Osteocyte (in vitro differentiated cells): ENCODE measurements around the gene ACAN. TPM values are rescaled to one million over a fixed set of nuclear protein-coding genes. Genes with fewer than 3 reads are reported as not detected.

Source experiments
- DNase-seq: peaks from one replicate; pipeline ENCODE4 v3.0.0; 2021; ENCODE audit warnings: mixed read lengths; ENCODE audit not compliant: unreplicated experiment; ENCODE audit errors: extremely low spot score
- H3K27ac Mint-ChIP-seq: one replicate; pipeline ENCODE4 v1.8.0; 2021; ENCODE audit warnings: mild to moderate bottlenecking, mixed read lengths; ENCODE audit not compliant: unreplicated experiment
- H3K27me3 Mint-ChIP-seq: one replicate; pipeline ENCODE4 v1.8.0; 2021; ENCODE audit warnings: mixed read lengths; ENCODE audit not compliant: unreplicated experiment
- H3K36me3 Mint-ChIP-seq: one replicate; pipeline ENCODE4 v1.8.0; 2021; ENCODE audit warnings: mixed read lengths; ENCODE audit not compliant: unreplicated experiment
- H3K4me1 Mint-ChIP-seq: one replicate; pipeline ENCODE4 v1.8.0; 2021; ENCODE audit warnings: mixed read lengths; ENCODE audit not compliant: unreplicated experiment
- H3K4me3 Mint-ChIP-seq: one replicate; pipeline ENCODE4 v1.8.0; 2021; ENCODE audit warnings: mild to moderate bottlenecking, moderate library complexity, mixed read lengths; ENCODE audit not compliant: unreplicated experiment
- H3K9me3 Mint-ChIP-seq: one replicate; pipeline ENCODE4 v1.8.0; 2021; ENCODE audit warnings: mixed read lengths; ENCODE audit not compliant: unreplicated experiment
- total RNA-seq: library from RNA; stranded (reverse); gene quantifications from 2 replicates; pipeline ENCODE4 v1.2.1, GENCODE V29; 2021
- TF ChIP-seq, protein P1 (sequence below): fragments of 200-600 bp; sonication (generic); IDR thresholded peaks from 2 replicates; pipeline ENCODE4 v1.5.0; 2021; ENCODE audit warnings: antibody characterized with exemption, mild to moderate bottlenecking, moderate library complexity

ACAN gene
- total RNA-seq, 1 donor from 2014 or later, result 11.6 TPM

DNA sequence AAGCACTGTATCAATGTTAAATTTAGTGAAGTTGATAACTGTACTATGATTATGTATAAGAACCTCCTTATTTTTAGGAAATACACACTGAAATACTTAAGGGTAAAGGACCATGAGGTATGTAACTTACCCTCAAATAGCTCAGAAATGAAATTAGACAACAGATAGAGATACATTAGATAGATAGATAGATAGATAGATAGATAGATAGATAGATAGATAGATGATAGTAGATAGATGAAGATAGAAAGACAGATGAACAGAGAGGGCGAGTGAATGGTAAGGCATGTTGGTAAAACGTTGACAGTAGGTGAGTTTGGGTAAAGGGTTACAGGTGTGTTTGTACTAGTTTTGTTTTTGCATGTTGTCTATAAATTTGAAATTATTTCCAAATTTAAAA is 38.0 kb upstream of the ACAN start:
- no peaks in the 10 kb centered on the region for H3K4me1 Mint-ChIP-seq
- TF ChIP-seq, protein P1, sequence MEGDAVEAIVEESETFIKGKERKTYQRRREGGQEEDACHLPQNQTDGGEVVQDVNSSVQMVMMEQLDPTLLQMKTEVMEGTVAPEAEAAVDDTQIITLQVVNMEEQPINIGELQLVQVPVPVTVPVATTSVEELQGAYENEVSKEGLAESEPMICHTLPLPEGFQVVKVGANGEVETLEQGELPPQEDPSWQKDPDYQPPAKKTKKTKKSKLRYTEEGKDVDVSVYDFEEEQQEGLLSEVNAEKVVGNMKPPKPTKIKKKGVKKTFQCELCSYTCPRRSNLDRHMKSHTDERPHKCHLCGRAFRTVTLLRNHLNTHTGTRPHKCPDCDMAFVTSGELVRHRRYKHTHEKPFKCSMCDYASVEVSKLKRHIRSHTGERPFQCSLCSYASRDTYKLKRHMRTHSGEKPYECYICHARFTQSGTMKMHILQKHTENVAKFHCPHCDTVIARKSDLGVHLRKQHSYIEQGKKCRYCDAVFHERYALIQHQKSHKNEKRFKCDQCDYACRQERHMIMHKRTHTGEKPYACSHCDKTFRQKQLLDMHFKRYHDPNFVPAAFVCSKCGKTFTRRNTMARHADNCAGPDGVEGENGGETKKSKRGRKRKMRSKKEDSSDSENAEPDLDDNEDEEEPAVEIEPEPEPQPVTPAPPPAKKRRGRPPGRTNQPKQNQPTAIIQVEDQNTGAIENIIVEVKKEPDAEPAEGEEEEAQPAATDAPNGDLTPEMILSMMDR, result no peak
- H3K36me3 Mint-ChIP-seq, result no peaks in the 10 kb centered on the region
- peaks cover 9% of the 10 kb centered on the region for H3K27me3 Mint-ChIP-seq
- H3K27ac Mint-ChIP-seq, result no peak overlapping the region
- DNase-seq, result no peak
- H3K4me3 Mint-ChIP-seq, result no peak overlapping the region
- H3K9me3 Mint-ChIP-seq, result peaks cover 2% of the 10 kb centered on the region

DNA sequence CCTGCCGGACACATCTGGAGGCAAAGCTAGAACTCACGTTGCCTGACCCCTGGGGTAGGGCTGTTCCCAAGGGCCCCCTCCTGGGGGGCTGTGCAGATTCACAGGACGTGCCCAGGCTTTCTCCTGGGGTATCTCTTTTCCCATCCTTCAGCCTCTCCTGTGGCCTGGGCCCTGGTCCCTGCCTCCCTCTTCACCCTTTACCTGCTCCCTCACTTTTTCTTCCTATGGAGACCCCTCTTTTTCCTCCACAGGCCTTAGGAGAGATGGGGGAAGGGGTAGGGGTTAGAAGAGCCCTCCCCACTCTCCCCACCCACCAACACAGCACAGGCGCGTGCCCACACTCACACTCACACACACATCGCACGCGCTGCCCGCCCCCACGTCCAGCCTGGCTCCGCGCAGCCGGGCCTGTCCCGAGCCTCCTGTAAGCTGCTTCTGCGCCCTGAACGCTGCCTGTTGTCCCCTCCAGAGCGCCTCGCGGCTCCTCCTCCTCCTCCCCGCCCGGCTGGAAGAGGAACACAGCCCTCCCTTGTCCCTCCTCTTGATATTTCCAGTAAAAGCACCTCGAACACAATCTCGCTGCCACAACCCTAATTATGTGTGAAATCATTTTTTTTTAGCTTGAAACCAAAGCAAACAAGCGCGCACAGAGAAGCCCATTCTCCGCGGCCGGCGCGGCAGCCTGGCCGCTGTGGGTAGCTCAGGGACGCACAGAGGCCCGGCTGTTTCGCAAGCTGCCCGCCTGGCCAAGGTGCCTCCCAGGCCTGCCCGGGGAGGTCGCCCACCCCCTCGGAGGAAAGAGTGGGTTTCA is 33.9 kb upstream of the ACAN start:
- DNase-seq, result no peak
- TF ChIP-seq, protein P1, result no peak
- H3K9me3 Mint-ChIP-seq, result peaks cover 10% of the 10 kb centered on the region
- H3K36me3 Mint-ChIP-seq, result no peaks in the 10 kb centered on the region
- H3K4me3 Mint-ChIP-seq, result no peak overlapping the region
- H3K27ac Mint-ChIP-seq, result no peak overlapping the region
- peaks cover 12% of the 10 kb centered on the region for H3K27me3 Mint-ChIP-seq
- no peaks in the 10 kb centered on the region for H3K4me1 Mint-ChIP-seq

DNA sequence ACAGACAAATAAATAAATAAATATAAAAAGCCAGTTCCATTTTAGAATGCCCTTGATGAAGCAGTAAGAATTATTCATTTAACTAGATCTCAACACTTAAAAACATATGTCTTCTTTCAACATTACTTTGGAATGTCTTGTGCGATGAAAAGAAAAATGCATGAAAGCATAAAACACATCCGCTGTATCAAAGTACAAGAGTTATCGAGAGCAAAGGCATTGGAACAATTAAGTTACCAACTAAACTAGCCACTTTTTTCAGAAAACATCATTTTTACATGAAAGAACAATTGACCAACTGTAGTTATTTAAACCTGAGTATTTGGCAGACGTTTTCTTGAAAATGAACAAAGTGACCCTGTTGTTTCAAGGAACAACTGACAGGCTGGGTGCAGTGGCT is 27.5 kb upstream of the ACAN start:
- Mint-ChIP-seq H3K27ac (no peak overlapping the region), H3K4me1 (no peaks in the 10 kb centered on the region), H3K9me3 (peaks cover 10% of the 10 kb centered on the region), H3K27me3 (peaks cover 13% of the 10 kb centered on the region), H3K36me3 (peaks cover 2% of the 10 kb centered on the region), H3K4me3 (no peak overlapping the region)
- TF ChIP-seq, protein P1, result no peak
- no peak for DNase-seq

DNA sequence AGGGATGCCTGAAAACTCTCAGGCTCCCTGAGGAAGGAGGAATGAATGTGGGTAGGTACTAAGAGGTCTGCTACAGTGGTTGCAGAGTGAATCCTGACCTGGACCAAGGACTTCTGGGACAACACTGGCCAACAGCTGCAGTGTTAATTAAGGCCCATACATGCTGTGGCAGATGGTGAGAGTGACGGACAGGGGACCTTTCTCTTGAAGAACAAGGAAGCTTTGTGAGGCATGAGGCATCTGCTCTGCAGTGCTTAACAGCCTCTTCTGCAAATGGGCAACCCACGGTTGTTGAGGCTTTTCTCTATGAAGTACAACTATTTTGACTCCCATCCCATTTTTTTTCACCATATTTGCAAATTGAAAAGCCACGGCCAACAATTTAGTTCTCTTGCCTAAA is 26.6 kb upstream of the ACAN start:
- Mint-ChIP-seq H3K4me3 (no peak overlapping the region), H3K9me3 (peaks cover 7% of the 10 kb centered on the region), H3K4me1 (no peaks in the 10 kb centered on the region), H3K27me3 (peaks cover 12% of the 10 kb centered on the region), H3K27ac (no peak overlapping the region), H3K36me3 (peaks cover 2% of the 10 kb centered on the region)
- no peak for DNase-seq
- TF ChIP-seq, protein P1, result no peak

DNA sequence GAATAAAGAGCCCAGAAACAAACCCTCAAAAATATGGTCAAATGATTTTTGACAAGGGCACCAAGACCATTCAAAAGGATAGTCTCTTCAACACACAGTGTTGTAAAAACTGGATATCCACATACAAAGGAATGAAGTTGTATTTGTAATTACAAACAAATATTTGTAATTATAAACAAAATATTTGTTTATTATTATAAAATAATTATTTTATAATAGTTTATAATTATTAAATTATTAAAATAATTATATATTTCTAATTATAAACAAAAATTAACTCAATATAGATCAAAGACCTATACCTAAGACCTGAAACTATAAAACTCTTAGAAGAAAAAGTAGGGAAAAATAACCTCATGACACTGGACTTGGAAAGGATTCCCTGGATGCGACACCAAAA is 23.3 kb upstream of the ACAN start:
- H3K9me3 Mint-ChIP-seq, result peaks cover 7% of the 10 kb centered on the region
- no peak overlapping the region for H3K27ac Mint-ChIP-seq
- DNase-seq, result no peak
- H3K27me3 Mint-ChIP-seq, result peaks cover 24% of the 10 kb centered on the region
- TF ChIP-seq, protein P1, result no peak
- peaks cover 2% of the 10 kb centered on the region for H3K36me3 Mint-ChIP-seq
- no peak overlapping the region for H3K4me3 Mint-ChIP-seq
- peaks cover 2% of the 10 kb centered on the region for H3K4me1 Mint-ChIP-seq
